GM18858 (cell line): Measurements from ENCODE around the gene C16orf54.
"Not testable (repeated sequence)": the region's sequence is repeated elsewhere in the genome, so short reads cannot be mapped to it uniquely, and the experiment has no call there.

ENCODE experiments used
- ATAC-seq: cut with Tn5 transposase; IDR thresholded peaks from one replicate; pipeline ENCODE4 v1.9.1; 2021; ENCODE audit not compliant: unreplicated experiment

The C16orf54 gene

DNA sequence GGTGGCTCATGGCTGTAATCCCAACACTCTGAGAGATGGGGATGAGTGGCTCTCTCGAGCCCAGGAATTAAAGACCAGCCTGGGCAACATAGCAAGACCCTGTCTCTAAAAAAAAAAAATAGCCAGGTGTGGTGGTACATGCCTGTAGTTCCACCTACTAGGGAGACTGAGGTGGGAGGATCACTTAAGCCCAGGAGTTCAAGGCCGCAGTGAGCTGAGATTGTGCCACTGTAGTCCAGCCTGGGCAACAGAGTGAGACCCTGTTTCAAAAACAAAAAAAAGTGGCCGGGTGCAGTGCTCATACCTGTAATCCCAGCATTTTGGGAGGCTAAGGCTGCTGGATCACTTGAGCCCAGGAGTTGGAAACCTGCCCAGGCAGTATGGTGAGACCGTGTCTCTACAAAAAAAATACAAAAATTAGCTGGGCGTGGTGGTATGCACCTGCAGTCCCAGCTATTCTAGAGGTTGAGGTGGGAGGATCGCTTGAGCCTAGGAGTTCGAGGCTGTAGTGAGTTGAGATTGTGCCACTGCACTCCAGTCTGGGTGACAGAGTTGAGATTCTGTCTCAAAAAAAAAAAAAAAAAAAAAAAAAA lies 3.0 kb downstream of the C16orf54 start:
- no peak for ATAC-seq

DNA sequence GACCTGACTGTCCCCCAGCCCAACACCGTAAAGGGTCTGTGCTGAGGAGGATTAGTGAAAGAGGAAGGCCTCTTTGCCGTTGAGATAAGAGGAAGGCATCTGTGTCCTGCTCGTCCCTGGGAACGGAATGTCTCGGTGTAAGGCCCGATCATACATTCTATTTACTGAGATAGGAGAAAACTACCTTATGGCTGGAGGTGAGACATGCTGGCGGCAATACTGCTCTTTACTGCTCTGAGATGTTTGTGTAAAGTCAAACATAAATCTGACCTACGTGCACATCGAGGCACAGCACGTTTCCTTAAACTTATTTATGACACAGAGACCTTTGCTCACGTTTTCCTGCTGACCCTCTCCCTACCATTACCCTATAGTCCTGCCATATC lies 5.2 kb downstream of the C16orf54 start:
- ATAC-seq = not testable (repeated sequence)

DNA sequence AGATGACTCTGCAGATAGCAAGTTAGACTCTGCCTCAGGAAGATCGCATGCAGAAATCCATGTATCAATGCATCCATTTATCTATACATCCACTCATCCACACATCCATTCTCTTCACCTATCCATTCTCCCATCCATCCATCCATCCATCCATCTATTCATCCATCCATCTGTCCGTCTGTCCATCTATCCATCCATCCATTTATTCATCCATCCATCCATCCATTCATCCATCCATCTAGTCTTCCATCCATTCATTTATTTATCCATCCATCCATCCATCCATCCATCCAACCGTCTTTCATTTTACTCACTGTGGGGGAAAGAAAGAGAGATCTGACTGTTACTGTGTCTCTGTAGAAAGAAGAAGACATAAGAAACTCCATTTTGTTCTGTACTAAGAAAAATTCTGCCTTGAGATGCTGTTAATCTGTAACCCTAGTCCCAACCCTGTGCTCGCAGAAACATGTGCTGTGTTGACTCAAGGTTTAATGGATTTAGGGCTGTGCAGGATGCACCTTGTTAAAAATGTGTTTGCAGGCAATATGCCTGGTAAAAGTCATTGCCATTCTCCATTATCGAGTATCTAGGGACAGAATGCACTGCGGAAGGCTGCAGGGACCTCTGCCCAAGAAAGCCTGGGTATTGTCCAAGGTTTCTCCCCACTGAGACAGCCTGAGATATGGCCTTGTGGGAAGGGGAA lies 5.7 kb downstream of the C16orf54 start:
- not testable (repeated sequence) for ATAC-seq

DNA sequence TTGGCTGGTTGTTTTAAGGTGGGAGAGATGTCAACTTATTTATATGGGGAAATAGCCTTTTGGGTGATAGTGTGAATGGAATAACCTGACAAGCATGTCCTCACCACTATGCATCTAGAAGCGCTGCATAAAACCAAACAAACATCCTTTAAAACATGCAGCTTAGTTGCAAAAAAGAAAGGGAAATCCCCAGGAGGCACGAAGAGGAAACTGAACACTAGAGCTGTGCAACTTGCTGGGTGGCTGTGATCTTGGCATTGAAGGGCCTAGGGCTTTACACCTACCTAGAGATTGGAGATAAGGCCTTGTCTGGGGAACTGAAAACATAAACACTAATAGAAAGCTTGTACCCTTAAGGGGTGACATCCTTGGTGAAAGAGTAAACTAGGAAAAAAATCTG lies 7.3 kb downstream of the C16orf54 start:
- no peak for ATAC-seq

DNA sequence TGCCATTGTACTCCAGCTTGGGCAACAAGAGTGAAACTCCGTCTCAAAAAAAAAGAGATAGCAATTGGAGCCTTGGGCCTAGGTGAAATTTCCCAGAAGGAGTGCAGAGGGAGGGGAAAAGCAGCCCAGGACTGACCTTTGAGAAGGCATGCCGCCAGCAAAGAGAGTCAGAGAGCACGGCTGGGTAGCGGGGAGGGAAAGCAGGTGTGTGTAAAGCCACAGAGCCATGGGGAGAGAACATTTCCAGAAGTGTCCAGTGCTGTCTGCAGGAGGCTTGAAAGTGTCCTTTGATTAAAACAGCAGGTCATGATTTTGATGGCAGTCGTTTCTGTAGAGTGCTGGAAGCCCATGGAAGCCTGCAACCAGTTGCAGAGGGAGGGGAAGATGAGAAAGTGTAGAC lies 8.1 kb downstream of the C16orf54 start:
- no peak for ATAC-seq

DNA sequence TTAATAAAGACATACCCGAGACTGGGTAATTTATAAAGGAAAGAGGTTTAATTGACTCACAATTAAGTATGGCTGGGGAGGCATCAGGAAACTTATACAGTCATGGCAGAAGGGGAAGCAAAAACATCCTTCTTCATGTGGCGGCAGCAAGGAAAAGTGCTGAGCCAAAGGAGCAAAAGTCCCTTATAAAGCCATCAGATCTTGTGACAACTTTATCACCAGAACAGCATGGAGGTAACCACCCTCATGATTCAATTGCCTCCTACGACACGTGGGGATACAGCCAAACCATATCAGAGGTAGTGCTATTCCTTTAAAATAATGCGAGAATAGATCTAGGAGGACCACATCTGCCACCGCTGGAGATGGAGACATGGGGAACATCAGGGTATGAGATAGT lies 9.0 kb downstream of the C16orf54 start:
- ATAC-seq = no peak

DNA sequence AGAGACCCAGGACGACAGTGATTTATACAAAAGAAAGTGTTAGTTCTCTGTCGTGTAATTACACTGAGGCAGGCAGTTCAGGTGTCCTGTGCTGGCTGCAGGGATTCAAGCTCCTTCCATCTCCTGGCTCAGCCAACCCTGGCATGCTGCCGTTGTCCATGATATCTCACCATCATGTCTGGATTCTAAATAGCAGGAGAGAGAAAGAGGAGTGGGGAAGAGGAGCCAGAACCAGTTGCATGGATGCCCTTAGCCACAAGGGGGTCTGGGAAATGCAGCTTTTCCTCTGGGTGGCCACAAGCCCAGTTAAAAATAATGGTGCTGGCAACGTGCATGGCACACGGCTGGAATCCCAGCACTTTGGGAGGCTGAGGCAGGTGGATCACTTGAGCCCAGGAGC lies 9.7 kb downstream of the C16orf54 start:
- ATAC-seq = no peak

DNA sequence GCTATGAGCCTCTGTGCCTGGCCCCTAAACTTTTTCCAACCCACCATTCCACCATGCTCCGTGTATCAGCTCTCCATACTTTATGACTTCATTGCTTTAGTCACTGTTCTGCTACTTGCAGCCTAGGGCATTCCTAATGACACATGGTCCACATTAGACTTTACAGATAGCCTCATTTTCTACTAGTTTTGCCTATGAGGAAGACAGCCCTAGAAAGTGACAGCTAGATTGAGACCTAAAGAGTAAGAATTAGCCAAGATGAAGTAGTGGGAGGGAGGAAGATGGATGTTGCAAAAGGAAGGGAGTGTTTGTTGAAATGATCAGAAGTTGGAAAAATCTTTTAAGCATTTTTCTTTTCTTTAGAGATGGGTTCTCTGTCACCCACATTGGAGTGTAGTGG lies 11.0 kb downstream of the C16orf54 start:
- no peak for ATAC-seq

DNA sequence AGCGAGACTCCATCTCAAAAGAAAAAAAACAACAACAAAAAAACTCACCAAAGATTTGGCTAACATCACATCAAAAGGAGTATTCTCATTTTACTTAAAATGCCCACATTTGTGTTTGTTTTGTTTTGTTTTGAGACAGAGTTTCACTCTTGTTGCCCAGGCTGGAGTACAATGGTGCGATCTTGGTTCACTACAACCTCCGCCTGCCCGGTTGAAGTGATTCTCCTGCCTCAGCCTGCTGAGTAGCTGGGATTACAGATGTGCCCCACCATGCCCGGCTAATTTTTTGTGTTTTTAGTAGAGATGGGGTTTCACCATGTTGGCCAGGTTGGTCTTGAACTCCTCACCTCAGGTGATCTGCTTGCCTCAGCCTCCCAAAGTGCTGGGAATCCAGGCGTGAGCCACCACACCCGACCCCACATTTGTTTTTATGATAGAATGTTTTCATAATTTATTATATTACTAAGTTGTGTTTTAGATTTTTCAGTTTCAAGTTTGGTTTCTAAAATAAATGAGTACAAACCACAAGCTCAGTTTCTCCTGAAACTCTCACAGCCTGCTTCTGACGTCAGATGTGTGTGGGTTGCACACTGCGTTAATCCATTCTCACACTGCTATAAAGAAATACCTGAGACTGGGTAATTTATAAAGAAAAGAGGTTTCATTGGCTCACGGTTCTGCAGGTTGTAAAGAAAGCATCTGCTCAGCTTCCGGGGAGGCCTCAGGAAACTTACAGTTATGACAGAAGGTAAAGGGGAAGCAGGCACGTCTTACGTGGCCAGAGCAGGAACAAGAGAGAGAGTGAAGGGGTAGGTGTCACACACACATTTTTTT lies 13.8 kb downstream of the C16orf54 start:
- ATAC-seq = not testable (repeated sequence)

DNA sequence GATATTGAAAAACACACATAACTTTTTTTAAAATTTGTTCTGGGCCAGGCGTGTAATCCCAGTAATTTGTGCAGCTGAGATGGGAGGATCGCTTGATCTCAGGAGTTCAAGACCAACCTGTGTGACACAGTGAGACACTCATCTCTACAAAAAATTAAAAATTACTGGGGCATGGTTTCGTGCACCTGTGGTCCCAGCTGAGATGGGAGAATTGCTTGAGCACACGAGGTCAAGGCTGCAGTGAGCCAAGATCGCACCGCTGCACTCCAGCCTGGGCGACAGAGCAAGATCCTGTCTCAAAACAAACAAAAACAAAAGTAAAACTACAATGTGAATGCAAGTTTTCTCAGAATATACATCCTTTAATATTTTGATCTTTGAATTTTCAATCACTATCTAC lies 15.1 kb downstream of the C16orf54 start:
- ATAC-seq = no peak

DNA sequence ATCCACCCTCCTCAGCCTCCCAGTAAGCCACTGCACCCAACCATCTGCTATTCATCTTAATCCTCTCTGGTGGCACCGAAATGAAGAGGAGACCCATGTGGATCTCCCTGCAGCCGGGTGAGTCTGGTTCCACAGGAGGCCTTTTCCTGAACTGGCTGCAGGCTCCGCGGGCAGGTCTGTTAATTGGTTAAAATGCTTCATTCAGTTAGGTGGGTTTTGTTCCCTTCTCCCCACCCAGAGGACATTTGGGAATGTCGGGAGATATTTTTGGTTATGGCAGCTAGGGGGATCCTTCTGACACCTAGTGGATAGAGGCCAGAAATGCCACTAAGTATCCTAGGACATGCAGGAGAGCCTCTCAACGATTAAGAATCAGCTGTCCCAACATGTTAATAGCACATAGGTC lies 16.7 kb downstream of the C16orf54 start:
- ATAC-seq = no peak

DNA sequence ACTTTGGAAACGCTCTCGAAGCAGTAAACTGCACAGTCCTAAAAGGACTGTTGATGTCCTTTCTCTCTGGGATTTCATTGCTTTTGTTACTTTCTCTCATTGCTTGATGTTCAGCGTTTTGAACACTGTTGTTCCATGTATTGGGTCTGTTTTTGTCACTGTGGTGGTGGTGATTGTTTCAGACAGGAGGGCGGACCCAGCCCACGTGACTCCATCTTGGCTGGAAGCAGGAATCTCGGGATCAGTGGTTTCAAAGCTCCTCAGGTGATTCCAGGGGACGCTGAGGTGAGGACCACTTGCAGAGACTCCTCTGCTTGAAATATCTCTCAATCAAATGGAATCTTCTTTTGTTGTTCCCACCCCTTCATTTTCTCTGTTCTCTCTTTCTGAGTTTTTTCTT lies 18.3 kb downstream of the C16orf54 start:
- ATAC-seq = no peak

DNA sequence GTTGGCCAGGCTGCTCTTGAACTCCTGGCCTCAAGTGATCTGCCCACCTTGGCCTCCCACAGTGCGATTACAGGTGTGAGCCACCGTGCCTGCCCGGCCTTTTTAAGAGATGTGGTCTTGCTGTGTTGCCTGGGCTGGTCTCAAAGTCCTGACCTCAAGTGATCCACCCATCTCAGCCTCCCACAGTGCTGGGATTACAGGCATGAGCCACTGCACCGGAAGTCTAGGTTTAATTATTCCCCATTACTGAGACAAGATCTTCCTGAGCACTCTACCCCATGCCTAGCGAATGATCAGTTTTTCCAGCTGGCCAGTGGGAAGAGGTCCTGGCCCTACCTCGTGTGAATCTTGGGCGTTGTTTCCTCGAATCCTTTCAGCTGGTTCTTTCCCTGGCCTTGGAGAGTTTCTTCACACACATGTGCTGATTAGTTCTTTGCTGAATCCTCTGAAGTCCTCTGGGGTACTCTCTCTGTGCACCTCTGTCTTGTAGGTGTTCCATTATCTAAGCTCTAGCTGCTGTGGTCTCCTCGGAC lies 18.9 kb downstream of the C16orf54 start:
- ATAC-seq = no peak

DNA sequence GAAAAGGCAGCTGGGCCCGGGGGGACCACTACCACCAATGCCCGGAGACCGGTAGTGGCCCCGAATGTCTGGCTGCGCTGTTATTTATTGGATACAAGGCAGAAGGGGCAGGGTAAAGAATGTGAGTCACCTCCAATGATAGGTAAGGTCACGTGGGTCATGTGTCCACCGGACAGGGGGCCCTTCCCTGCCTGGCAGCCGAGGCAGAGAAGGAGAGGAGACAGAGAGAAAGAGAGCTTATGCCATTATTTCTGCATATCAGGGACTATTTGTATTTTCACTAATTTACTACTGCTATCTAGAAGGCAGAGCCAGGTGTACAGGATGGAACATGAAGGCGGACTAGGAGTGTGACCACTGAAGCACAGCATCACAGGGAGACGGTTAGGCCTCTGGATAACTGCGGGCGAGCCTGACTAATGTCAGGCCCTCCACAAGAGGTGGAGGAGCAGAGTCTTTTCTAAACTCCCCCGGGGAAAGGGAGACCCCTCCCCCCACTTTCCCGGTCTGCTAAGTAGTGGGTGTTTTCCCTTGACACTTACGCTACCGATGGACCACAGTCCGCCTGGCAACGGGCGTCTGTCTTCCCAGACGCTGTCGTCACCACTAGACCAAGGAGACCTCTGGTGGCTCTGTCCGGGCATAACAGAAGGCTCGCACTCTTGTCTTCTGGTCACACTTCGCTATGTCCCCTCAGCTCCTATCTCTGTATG lies 24.5 kb downstream of the C16orf54 start:
- not testable (repeated sequence) for ATAC-seq

DNA sequence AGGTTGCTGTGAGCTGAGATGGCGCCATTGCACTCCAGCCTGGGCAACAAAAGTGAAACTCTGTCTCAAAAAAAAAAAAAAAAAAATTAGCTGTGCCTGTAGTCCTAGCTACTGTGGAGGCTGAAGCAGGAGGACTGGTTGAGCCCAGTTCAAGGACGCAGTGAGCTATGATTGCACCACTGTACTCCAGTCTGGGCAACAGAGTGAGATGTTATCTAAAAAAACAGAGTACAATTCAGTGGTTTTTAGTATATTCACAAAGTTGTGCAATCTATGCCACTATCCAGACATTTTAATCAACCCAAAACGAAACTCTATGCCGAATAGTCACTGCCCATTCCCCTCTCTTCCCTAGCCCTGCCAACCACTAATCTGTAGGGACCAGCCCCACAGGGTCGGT lies 25.1 kb downstream of the C16orf54 start:
- ATAC-seq = no peak

DNA sequence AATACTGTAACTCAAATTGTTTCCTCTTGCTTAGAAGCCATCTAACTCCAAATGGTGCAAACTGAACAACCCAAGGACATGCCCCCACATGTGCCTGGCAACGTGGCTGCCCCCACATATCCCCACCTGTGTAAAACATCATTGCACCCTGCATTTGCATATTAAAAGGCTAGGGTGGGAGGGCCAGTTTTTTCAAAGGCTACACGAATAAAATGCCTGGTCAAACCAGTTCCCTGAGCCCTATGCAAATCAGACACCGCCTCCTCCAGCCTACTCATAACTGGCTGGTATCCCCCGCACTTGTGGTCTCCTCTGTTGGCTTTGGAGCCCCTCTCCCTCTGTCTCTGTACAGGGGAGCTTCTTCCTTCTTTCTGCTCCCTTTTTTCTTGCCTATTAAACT lies 26.7 kb downstream of the C16orf54 start:
- ATAC-seq = no peak

DNA sequence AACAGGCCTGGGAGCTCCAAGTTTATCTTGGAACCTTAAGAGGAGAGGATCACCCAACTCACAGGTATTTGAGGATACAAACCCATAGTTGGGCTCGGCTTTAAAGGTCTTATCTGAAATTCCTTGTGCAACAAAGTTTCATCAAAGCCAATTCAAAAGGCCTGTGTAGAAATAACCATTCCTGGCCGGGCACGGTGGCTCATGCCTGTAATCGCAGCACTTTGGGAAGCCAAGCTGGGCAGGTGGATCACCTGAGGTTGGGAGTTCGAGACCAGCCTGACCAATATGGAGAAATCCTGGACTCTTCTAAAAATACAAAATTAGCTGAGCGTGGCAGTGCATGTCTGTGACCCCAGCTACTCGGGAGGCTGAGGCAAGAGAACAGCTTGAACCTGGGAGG lies 28.7 kb downstream of the C16orf54 start:
- ATAC-seq = no peak

DNA sequence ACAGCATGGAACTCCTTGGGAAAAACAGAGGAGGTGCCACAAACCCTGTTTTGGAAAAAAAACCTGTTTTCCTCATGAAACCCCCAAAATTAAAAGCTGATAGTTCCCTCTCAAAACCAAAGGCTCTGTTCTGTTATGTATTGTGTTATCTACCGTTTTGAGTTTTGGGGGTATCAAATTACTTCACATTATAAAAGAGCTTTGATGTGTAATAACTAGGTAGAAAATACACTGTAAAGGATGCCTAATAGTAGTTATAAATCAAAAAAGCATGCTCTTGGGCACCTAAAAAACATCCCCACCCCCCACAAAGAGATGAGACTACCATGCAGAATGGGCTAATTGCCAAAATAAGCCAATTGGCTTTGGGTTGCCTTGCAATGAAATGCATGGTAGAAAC lies 30.8 kb downstream of the C16orf54 start:
- no peak for ATAC-seq

DNA sequence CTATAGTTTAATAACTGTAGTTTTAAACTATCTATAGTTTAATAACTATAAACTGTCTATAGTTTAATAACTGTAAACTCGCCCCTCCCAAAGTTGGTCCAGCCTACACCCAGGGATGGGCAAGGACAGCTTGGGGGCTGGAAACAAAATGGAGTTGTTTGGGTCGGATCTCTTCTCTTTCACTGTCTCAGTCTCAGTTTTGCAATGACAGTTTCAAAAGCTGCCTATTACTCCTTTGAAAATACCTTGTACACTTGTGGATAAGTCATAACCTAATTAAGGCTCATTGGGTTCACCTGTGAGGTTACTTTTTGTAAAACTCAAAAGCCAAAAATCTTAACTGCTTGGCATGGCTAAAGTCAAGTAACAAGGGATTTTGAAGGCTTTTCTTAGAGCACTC lies 31.4 kb downstream of the C16orf54 start:
- no peak for ATAC-seq

DNA sequence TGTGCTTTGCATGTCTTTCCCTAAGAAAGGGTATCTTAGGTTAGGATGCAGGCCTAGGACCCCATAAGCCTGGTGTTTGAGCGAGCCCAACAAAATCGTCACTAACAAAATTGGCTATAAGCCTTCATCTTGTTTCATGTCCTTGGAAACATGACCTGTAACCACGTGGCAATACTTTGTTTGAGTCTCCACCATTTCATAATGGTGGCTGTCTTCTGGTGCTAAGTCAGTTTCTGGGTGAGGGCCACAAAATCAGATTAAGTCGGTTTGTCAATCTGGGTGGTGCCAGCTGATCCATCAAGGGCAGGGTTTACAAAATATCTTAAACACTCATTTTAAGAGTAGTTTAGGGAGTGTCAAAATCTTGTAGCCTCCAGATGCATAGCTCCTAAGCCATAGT lies 33.0 kb downstream of the C16orf54 start:
- ATAC-seq = no peak
